Measurements from ENCODE around the gene PRORP.
"Not testable (repeated sequence)": the region's sequence is repeated elsewhere in the genome, so short reads cannot be mapped to it uniquely, and the experiment has no call there.

PRORP gene

GRCh38 chr14:35121887-35122695 is at the start of gene PRORP, which contains the start of gene PPP2R3C:
TSS of gene PRORP (plus strand) at chr14:35122552. CDS start at chr14:35123246, 694 bp downstream.
TSS of gene PPP2R3C (minus strand) at chr14:35121990. CDS start at chr14:35121959, 31 bp downstream.
- peak; percentile 61 for DNase-seq (ENCODE audit: low spot score)

- no peak for DNase-seq (ENCODE audit: low spot score)
Observed at GRCh38 chr14:35073486-35073885, 48.9 kb upstream of the PRORP start.

- no peak for DNase-seq (ENCODE audit: low spot score)
Observed at GRCh38 chr14:35078082-35078481, 44.3 kb upstream of the PRORP start.

GRCh38 chr14:35079742-35080141 is 42.6 kb upstream of the PRORP start:
- no peak for DNase-seq (ENCODE audit: low spot score)

- no peak for DNase-seq (ENCODE audit: low spot score)
Observed at GRCh38 chr14:35083530-35084150, 38.7 kb upstream of the PRORP start.

- no peak for DNase-seq (ENCODE audit: low spot score)
Observed at GRCh38 chr14:35085441-35085840, 36.9 kb upstream of the PRORP start.

GRCh38 chr14:35088514-35088913 is 33.8 kb upstream of the PRORP start:
- DNase-seq (ENCODE audit: low spot score) = no peak

- DNase-seq (ENCODE audit: low spot score) = not testable (repeated sequence)
Observed at GRCh38 chr14:35094645-35095044, 27.7 kb upstream of the PRORP start.

GRCh38 chr14:35107866-35108265 is 14.5 kb upstream of the PRORP start:
- no peak for DNase-seq (ENCODE audit: low spot score)

- no peak for DNase-seq (ENCODE audit: low spot score)
Observed at GRCh38 chr14:35112641-35113040, 9.7 kb upstream of the PRORP start.

GRCh38 chr14:35113308-35113950 is 8.9 kb upstream of the PRORP start:
- no peak for DNase-seq (ENCODE audit: low spot score)

- DNase-seq (ENCODE audit: low spot score) = no peak
Observed at GRCh38 chr14:35114036-35114435, 8.3 kb upstream of the PRORP start.

GRCh38 chr14:35116242-35116641 is 6.1 kb upstream of the PRORP start:
- DNase-seq (ENCODE audit: low spot score) = no peak

- DNase-seq (ENCODE audit: low spot score) = no peak
Observed at GRCh38 chr14:35117112-35117511, 5.2 kb upstream of the PRORP start.

- no peak for DNase-seq (ENCODE audit: low spot score)
Observed at GRCh38 chr14:35121026-35121886, 1.1 kb upstream of the PRORP start.

- peak; percentile 15 for DNase-seq (ENCODE audit: low spot score)
Observed at GRCh38 chr14:35122696-35123387, 490 bp downstream of the PRORP start.

GRCh38 chr14:35123388-35123703 is 994 bp downstream of the PRORP start:
- DNase-seq (ENCODE audit: low spot score) = no peak

- no peak for DNase-seq (ENCODE audit: low spot score)
Observed at GRCh38 chr14:35124127-35124526, 1.8 kb downstream of the PRORP start.

GRCh38 chr14:35133542-35134328 is 11.4 kb downstream of the PRORP start:
- DNase-seq (ENCODE audit: low spot score) = no peak

- no peak for DNase-seq (ENCODE audit: low spot score)
Observed at GRCh38 chr14:35134329-35135123, 12.2 kb downstream of the PRORP start.

Measured in HuH-7.5 (cell line).